ENCODE results near the gene TRIM39. TPM values are rescaled to one million over a fixed set of nuclear protein-coding genes. Genes with fewer than 3 reads are reported as not detected.

TRIM39 gene
- total and polyA plus RNA-seq, 2 of the 13 experiments (the other 11 are each of a cell fraction or from before 2014, with no cell fraction given), result 7.7 to 14.6 TPM

- TF ChIP-seq HOMEZ (CRISPR knock-in tag; IDR thresholded peaks at IDR 0.05; ENCODE audit: low read depth) (peak; percentile 77; the same call in 1 of the 2 replicates), PATZ1 (CRISPR knock-in tag; IDR thresholded peaks at IDR 0.05) (0 out of 2 replicates have a peak, but pooled peaks have one; percentile 16), SMAD3 (CRISPR knock-in tag; IDR thresholded peaks at IDR 0.05) (no peak), ZMYM2 (CRISPR knock-in tag; IDR thresholded peaks at IDR 0.05) (0 out of 2 replicates have a peak, but pooled peaks have one; percentile 35), ZNF646 (CRISPR knock-in tag; IDR thresholded peaks at IDR 0.05) (no peak)
- H3K79me2 ChIP-seq (ENCODE audit: insufficient read depth, low read length), result peaks cover 88% of the 10 kb centered on the region
- intact Hi-C loops (cut with micrococcal nuclease; ENCODE audit: unreplicated experiment) (loop anchor here (10.0 kb wide), 1 partner anchor 88 kb away; no protein-coding TSS in a partner anchor), in situ Hi-C loops (cut with HindIII; ENCODE audit: extremely low pct_ligation_motif_present, low pct_unique_long_range_greater_than_20kb) (no loop called here)
- no peak overlapping the region for H3K9ac ChIP-seq (ENCODE audit: insufficient read depth, low read depth, low read length)
- WGBS (ENCODE audit: low lambda C conversion rate), result 84% methylated on average over 20 of the region's 20 CpGs
- FAIRE-seq, result no peak
- peak overlapping the region; percentile 100 for H3K4me2 ChIP-seq (ENCODE audit: low read depth, low read length)
- peaks cover 70% of the 10 kb centered on the region for H3K4me1 ChIP-seq (ENCODE audit: insufficient read depth, low read length)
- no peak for ATAC-seq
- H3K27me3 ChIP-seq (ENCODE audit: control insufficient read depth in 1 of 2, insufficient read depth in 2 of 2, low read length in 2 of 2), result no peaks in the 10 kb centered on the region; a peak in 1 of 5 replicates
- H3K27ac ChIP-seq (ENCODE audit: extremely low read length, insufficient read depth, low read length), result no peak overlapping the region
- CTCF ChIA-PET (ENCODE audit: low intra/inter-chr PET ratio, low total read pairs), result no interaction called here
- H2AFZ ChIP-seq (ENCODE audit: low read length), result no peak overlapping the region
- H3K9me3 ChIP-seq (ENCODE audit: low read length), result no peaks in the 10 kb centered on the region
- H3K4me3 ChIP-seq (replicated peaks in 1 of 3; ENCODE audit: insufficient read depth in 1 of 3, low read depth in 2 of 3, low read length in 3 of 3), result no peak overlapping the region
- peaks cover 3 to 22% of the 10 kb centered on the region in 2 experiments for H3K36me3 ChIP-seq (replicated peaks in 1 of 2; ENCODE audit: control insufficient read depth in 1 of 2, insufficient read depth in 2 of 2, low read length in 2 of 2)
- no peak for DNase-seq (ENCODE audit: low spot score)
- H4K20me1 ChIP-seq (ENCODE audit: insufficient read depth, low read length), result peaks cover 56% of the 10 kb centered on the region
- BruUV-seq (replicated peaks), result no TSS peak
- POLR2A ChIA-PET, result interaction anchor here (0.7 to 0.9 kb wide), 3 partner anchors 11 to 168 kb away, joined by 3 to 4 read pairs (median 3); partner anchors contain the start of gene TRIM26
Measured at GRCh38 chr6:30322527-30323501, 3.9 kb upstream of the TRIM39 start.
